ENCODE data around the gene ELL2.

ELL2 gene

GRCh38 chr5:95939465-95939864 lies 22.2 kb downstream of the ELL2 start:
- TF ChIP-seq, protein P1, sequence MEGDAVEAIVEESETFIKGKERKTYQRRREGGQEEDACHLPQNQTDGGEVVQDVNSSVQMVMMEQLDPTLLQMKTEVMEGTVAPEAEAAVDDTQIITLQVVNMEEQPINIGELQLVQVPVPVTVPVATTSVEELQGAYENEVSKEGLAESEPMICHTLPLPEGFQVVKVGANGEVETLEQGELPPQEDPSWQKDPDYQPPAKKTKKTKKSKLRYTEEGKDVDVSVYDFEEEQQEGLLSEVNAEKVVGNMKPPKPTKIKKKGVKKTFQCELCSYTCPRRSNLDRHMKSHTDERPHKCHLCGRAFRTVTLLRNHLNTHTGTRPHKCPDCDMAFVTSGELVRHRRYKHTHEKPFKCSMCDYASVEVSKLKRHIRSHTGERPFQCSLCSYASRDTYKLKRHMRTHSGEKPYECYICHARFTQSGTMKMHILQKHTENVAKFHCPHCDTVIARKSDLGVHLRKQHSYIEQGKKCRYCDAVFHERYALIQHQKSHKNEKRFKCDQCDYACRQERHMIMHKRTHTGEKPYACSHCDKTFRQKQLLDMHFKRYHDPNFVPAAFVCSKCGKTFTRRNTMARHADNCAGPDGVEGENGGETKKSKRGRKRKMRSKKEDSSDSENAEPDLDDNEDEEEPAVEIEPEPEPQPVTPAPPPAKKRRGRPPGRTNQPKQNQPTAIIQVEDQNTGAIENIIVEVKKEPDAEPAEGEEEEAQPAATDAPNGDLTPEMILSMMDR (IDR thresholded peaks at IDR 0.05; ENCODE audit: insufficient read depth, low read length, poor library complexity, severe bottlenecking): no peak

DNA sequence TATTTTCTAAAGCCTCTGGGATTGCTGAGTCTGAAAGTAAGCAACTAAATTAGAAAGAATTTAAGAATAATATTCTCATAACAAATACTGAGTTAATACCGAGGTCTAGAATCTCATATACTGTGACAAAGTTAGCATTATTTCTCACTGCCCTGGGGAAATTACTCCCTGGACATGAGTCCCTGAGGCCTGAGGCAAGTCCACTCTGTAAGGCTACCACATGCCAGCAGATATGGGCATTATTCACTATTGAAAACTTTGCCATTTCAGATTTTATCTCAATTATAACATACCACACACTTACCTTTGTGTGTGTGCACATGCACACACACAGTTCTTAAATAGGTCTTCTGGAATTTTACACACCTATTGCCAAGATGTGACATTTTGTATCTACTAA lies 22.9 kb downstream of the ELL2 start:
- no peak for DNase-seq (ENCODE audit: extremely low read depth, insufficient read length)
- TF ChIP-seq, protein P1 (IDR thresholded peaks at IDR 0.05; ENCODE audit: insufficient read depth, low read length, poor library complexity, severe bottlenecking): no peak
- Histone ChIP-seq H3K4me3 (replicated peaks; ENCODE audit: low read depth, low read length) (no peak overlapping the region), H3K27me3 (replicated peaks; ENCODE audit: control insufficient read depth, insufficient read depth, low read length) (no peaks in the 10 kb centered on the region), H3K36me3 (ENCODE audit: control insufficient read depth, insufficient read depth, low read length) (no peaks in the 10 kb centered on the region; the same call in 1 of the 2 replicates)

More at GRCh38 chr5:95939465-95939864, 22.2 kb downstream of the ELL2 start:
- Histone ChIP-seq H3K36me3 (ENCODE audit: control insufficient read depth, insufficient read depth, low read length) (no peaks in the 10 kb centered on the region; the same call in 1 of the 2 replicates), H3K27me3 (replicated peaks; ENCODE audit: control insufficient read depth, insufficient read depth, low read length) (no peaks in the 10 kb centered on the region), H3K4me3 (replicated peaks; ENCODE audit: low read depth, low read length) (no peak overlapping the region)
- DNase-seq (ENCODE audit: extremely low read depth, insufficient read length): no peak

- no peak for DNase-seq (ENCODE audit: extremely low read depth, insufficient read length)
- Histone ChIP-seq H3K4me3 (replicated peaks; ENCODE audit: low read depth, low read length) (no peak overlapping the region), H3K27me3 (replicated peaks; ENCODE audit: control insufficient read depth, insufficient read depth, low read length) (no peaks in the 10 kb centered on the region), H3K36me3 (ENCODE audit: control insufficient read depth, insufficient read depth, low read length) (no peaks in the 10 kb centered on the region; the same call in 1 of the 2 replicates)
- TF ChIP-seq, protein P1 (IDR thresholded peaks at IDR 0.05; ENCODE audit: insufficient read depth, low read length, poor library complexity, severe bottlenecking): no peak
These were observed 23.3 kb downstream of the ELL2 start for GRCh38 chr5:95938347-95938746.

GRCh38 chr5:95937607-95938152 lies 24.0 kb downstream of the ELL2 start:
- H3K4me3 ChIP-seq (replicated peaks; ENCODE audit: low read depth, low read length): no peak overlapping the region
- H3K36me3 ChIP-seq (ENCODE audit: control insufficient read depth, insufficient read depth, low read length): no peaks in the 10 kb centered on the region; the same call in 1 of the 2 replicates
- DNase-seq (ENCODE audit: extremely low read depth, insufficient read length): no peak
- no peaks in the 10 kb centered on the region for H3K27me3 ChIP-seq (replicated peaks; ENCODE audit: control insufficient read depth, insufficient read depth, low read length)
- TF ChIP-seq, protein P1 (IDR thresholded peaks at IDR 0.05; ENCODE audit: insufficient read depth, low read length, poor library complexity, severe bottlenecking): no peak

DNA sequence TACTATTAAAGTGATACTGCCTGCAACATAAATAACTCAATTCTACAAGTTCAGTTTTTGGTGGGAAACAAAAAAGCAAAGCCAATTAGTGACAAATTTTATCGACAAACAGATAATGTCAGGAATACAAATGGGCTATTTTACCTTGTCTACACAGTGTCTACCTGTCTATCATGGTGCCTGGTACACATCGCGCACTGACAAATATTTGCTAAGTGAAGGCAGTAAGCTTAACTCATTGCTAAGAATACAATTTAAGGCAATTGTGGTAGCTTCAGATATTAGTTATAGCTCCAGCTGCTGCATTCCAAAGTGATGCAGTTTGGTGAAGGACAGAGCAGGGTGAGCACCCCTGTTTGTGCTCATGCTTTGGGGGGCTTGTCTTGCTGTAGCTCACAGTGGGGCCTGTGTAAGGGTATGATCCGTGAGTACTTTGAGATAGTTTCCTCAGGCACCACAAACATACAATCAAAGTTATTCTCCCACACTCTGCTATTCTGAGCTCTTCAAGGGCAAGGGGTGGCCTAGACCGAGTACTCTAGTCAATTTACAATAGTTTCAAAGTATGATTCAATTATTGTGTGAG lies 24.7 kb downstream of the ELL2 start:
- no peaks in the 10 kb centered on the region for H3K27me3 ChIP-seq (replicated peaks; ENCODE audit: control insufficient read depth, insufficient read depth, low read length)
- H3K4me3 ChIP-seq (replicated peaks; ENCODE audit: low read depth, low read length): no peak overlapping the region
- no peaks in the 10 kb centered on the region; the same call in 1 of the 2 replicates for H3K36me3 ChIP-seq (ENCODE audit: control insufficient read depth, insufficient read depth, low read length)
- TF ChIP-seq, protein P1 (IDR thresholded peaks at IDR 0.05; ENCODE audit: insufficient read depth, low read length, poor library complexity, severe bottlenecking): no peak
- no peak for DNase-seq (ENCODE audit: extremely low read depth, insufficient read length)

Data from GM06990 (cell line).